ENCODE results near the gene EFCAB6. TPM values are rescaled to one million over a fixed set of nuclear protein-coding genes. Genes with fewer than 3 reads are reported as not detected.

Gene EFCAB6
- polyA plus RNA-seq, 2 of the 4 experiments (the other 2 are of a cell fraction) = 0.46 to 1.2 TPM

- CTCF ChIA-PET = no interaction called here
- H3K4me3 ChIP-seq = no peak overlapping the region
- POLR2A ChIA-PET = no interaction called here
- no peak for FAIRE-seq
- WGBS (ENCODE audit: missing lambda C conversion rate) = 0% methylated on average over 1 of the region's 1 CpG
- no peak for DNase-seq (ENCODE audit: low read depth in 1 of 2, low spot score in 1 of 2)
- H3K27ac ChIP-seq = no peak overlapping the region
- H3K9me3 ChIP-seq = peaks cover 14% of the 10 kb centered on the region
- TF ChIP-seq ZC3H11A (IDR thresholded peaks at IDR 0.05) = no peak
- no peak for TF ChIP-seq ZFP36 (IDR thresholded peaks at IDR 0.05; ENCODE audit: borderline replicate concordance, partially characterized antibody)
- TF ChIP-seq CBX8 (IDR thresholded peaks at IDR 0.05) = no peak
- TF ChIP-seq JUNB (IDR thresholded peaks at IDR 0.05) = no peak
- no peak for TF ChIP-seq KDM1A (IDR thresholded peaks at IDR 0.05; ENCODE audit: low read depth)
- TF ChIP-seq PHF8 (IDR thresholded peaks at IDR 0.05; ENCODE audit: borderline replicate concordance, low read depth) = no peak
- no peak for TF ChIP-seq BCL3 (IDR thresholded peaks at IDR 0.05)
- no peak for TF ChIP-seq EHF (CRISPR knock-in tag; IDR thresholded peaks at IDR 0.05)
- TF ChIP-seq NR3C1 (IDR thresholded peaks at IDR 0.05) = no peak
- TF ChIP-seq REST (IDR thresholded peaks at IDR 0.05) = no peak
- no peak for TF ChIP-seq HDAC2 (IDR thresholded peaks at IDR 0.05)
- no peak for TF ChIP-seq RARB (CRISPR knock-in tag; IDR thresholded peaks at IDR 0.05)
- no peak for TF ChIP-seq PBX3 (IDR thresholded peaks at IDR 0.05)
- no peak for TF ChIP-seq HEYL (CRISPR knock-in tag; IDR thresholded peaks at IDR 0.05)
- TF ChIP-seq NFE2L2 (conservative IDR thresholded peaks at IDR 0.05; ENCODE audit: low read length) = no peak
- no peak for TF ChIP-seq SMC3 (IDR thresholded peaks at IDR 0.05)
- TF ChIP-seq FOSB (CRISPR knock-in tag; IDR thresholded peaks at IDR 0.05) = no peak
- no peak for TF ChIP-seq MAFK (IDR thresholded peaks at IDR 0.05; ENCODE audit: partially characterized antibody)
- no peak for TF ChIP-seq ESRRA (IDR thresholded peaks at IDR 0.05; ENCODE audit: borderline replicate concordance, low read length)
- no peak for TF ChIP-seq RCOR1 (IDR thresholded peaks at IDR 0.05; ENCODE audit: low read depth, low read length)
- H3K4me2 ChIP-seq = no peak overlapping the region
- H3K4me1 ChIP-seq = no peaks in the 10 kb centered on the region
- ATAC-seq = no peak
Measured at GRCh38 chr22:43582394-43582793, 229.7 kb downstream of the EFCAB6 start.

GRCh38 chr22:43580271-43580750 lies 231.8 kb downstream of the EFCAB6 start:
- Histone ChIP-seq H3K9me3 (peaks cover 11% of the 10 kb centered on the region; the same call in 2 of the 3 replicates), H3K4me3 (no peak overlapping the region), H3K27ac (no peak overlapping the region), H3K4me2 (no peak overlapping the region), H3K4me1 (no peaks in the 10 kb centered on the region)
- ChIA-PET CTCF (no interaction called here), POLR2A (no interaction called here)
- DNase-seq (ENCODE audit: low read depth in 1 of 2, low spot score in 1 of 2) (no peak), ATAC-seq (no peak), FAIRE-seq (no peak)
- TF ChIP-seq GATA3 (IDR thresholded peaks at IDR 0.05; ENCODE audit: borderline replicate concordance) (no peak), PBX3 (IDR thresholded peaks at IDR 0.05) (no peak), JUN (IDR thresholded peaks at IDR 0.05) (no peak), MYC (IDR thresholded peaks at IDR 0.05; ENCODE audit: borderline replicate concordance, low read length) (no peak), HOXB5 (CRISPR knock-in tag; IDR thresholded peaks at IDR 0.05) (no peak), NR3C1 (IDR thresholded peaks at IDR 0.05) (no peak), RAD21 (conservative IDR thresholded peaks at IDR 0.05 in 1 of 2, IDR thresholded peaks at IDR 0.05 in 1 of 2) (no peak), MAFK (IDR thresholded peaks at IDR 0.05; ENCODE audit: partially characterized antibody) (no peak), BHLHE40 (IDR thresholded peaks at IDR 0.05; ENCODE audit: low read depth, low read length) (no peak), BCL3 (IDR thresholded peaks at IDR 0.05) (no peak)
- 37% methylated on average over 4 of the region's 4 CpGs for WGBS (ENCODE audit: missing lambda C conversion rate)
